ENCODE results near the gene KIF26B.

Gene KIF26B

GRCh38 chr1:245598524-245599305 is 443.9 kb downstream of the KIF26B start:
- no peak for DNase-seq (ENCODE audit: low read depth)

GRCh38 chr1:245599371-245600174 is 444.8 kb downstream of the KIF26B start:
- DNase-seq (ENCODE audit: low read depth), result no peak

- no peak for DNase-seq (ENCODE audit: low read depth)
Measured at GRCh38 chr1:245600658-245601057, 445.9 kb downstream of the KIF26B start.

GRCh38 chr1:245603311-245603865 is 448.6 kb downstream of the KIF26B start:
- no peak for DNase-seq (ENCODE audit: low read depth)

GRCh38 chr1:245604979-245605378 is 450.2 kb downstream of the KIF26B start:
- DNase-seq (ENCODE audit: low read depth), result no peak

GRCh38 chr1:245605480-245606156 is 450.8 kb downstream of the KIF26B start:
- DNase-seq (ENCODE audit: low read depth), result no peak

GRCh38 chr1:245606157-245606725 is 451.5 kb downstream of the KIF26B start:
- DNase-seq (ENCODE audit: low read depth), result no peak

- no peak for DNase-seq (ENCODE audit: low read depth)
Measured at GRCh38 chr1:245608271-245608670, 453.5 kb downstream of the KIF26B start.

- DNase-seq (ENCODE audit: low read depth), result no peak
Measured at GRCh38 chr1:245609354-245610150, 454.8 kb downstream of the KIF26B start.

GRCh38 chr1:245611251-245611650 is 456.5 kb downstream of the KIF26B start:
- DNase-seq (ENCODE audit: low read depth), result no peak

GRCh38 chr1:245614476-245614875 is 459.7 kb downstream of the KIF26B start:
- DNase-seq (ENCODE audit: low read depth), result no peak

GRCh38 chr1:245615001-245615400 is 460.2 kb downstream of the KIF26B start:
- DNase-seq (ENCODE audit: low read depth), result no peak

- no peak for DNase-seq (ENCODE audit: low read depth)
Measured at GRCh38 chr1:245621589-245621988, 466.8 kb downstream of the KIF26B start.

- DNase-seq (ENCODE audit: low read depth), result no peak
Measured at GRCh38 chr1:245622332-245623014, 467.7 kb downstream of the KIF26B start.

- no peak for DNase-seq (ENCODE audit: low read depth)
Measured at GRCh38 chr1:245641384-245641783, 486.6 kb downstream of the KIF26B start.

GRCh38 chr1:245645406-245645805 is 490.6 kb downstream of the KIF26B start:
- DNase-seq (ENCODE audit: low read depth), result no peak

- no peak for DNase-seq (ENCODE audit: low read depth)
Measured at GRCh38 chr1:245645894-245646293, 491.1 kb downstream of the KIF26B start.

GRCh38 chr1:245648749-245649522 is 494.2 kb downstream of the KIF26B start:
- no peak for DNase-seq (ENCODE audit: low read depth)

GRCh38 chr1:245649666-245650065 is 494.9 kb downstream of the KIF26B start:
- DNase-seq (ENCODE audit: low read depth), result no peak

GRCh38 chr1:245650441-245650960 is 495.7 kb downstream of the KIF26B start:
- DNase-seq (ENCODE audit: low read depth), result no peak
